HG03066 (cell line): Measurements from ENCODE around the gene VILL.

Source experiments
- ATAC-seq: cut with Tn5 transposase; IDR thresholded peaks from one replicate; pipeline ENCODE4 v1.9.1; 2021; ENCODE audit warnings: low read depth; ENCODE audit not compliant: unreplicated experiment

VILL gene

GRCh38 chr3:37990527-37990926 is at the start of gene VILL:
Gene VILL (plus strand): TSS chr3:37990786. CDS start chr3:37993673, 2,887 bp downstream.
- no peak for ATAC-seq

GRCh38 chr3:37941608-37942508 is 48.7 kb upstream of the VILL start:
- ATAC-seq, result no peak

- no peak for ATAC-seq
These were observed 47.9 kb upstream of the VILL start for GRCh38 chr3:37942646-37943045.

- ATAC-seq, result no peak
These were observed 47.5 kb upstream of the VILL start for GRCh38 chr3:37943126-37943525.

- no peak for ATAC-seq
These were observed 46.8 kb upstream of the VILL start for GRCh38 chr3:37943631-37944314.

GRCh38 chr3:37944391-37944842 is 46.2 kb upstream of the VILL start:
- ATAC-seq, result no peak

GRCh38 chr3:37945156-37945806 is 45.3 kb upstream of the VILL start:
- ATAC-seq, result no peak

GRCh38 chr3:37945807-37946530 is 44.6 kb upstream of the VILL start:
- no peak for ATAC-seq

- ATAC-seq, result no peak
These were observed 44.1 kb upstream of the VILL start for GRCh38 chr3:37946531-37946889.

GRCh38 chr3:37949866-37950265 is 40.7 kb upstream of the VILL start:
- no peak for ATAC-seq

GRCh38 chr3:37952564-37952963 is 38.0 kb upstream of the VILL start:
- no peak for ATAC-seq

- no peak for ATAC-seq
These were observed 37.4 kb upstream of the VILL start for GRCh38 chr3:37953226-37953625.

GRCh38 chr3:37953707-37954394 is 36.7 kb upstream of the VILL start:
- no peak for ATAC-seq

- ATAC-seq, result no peak
These were observed 35.7 kb upstream of the VILL start for GRCh38 chr3:37954881-37955280.

- no peak for ATAC-seq
These were observed 34.5 kb upstream of the VILL start for GRCh38 chr3:37955918-37956707.

- no peak for ATAC-seq
These were observed 33.7 kb upstream of the VILL start for GRCh38 chr3:37956723-37957538.

- ATAC-seq, result no peak
These were observed 33.0 kb upstream of the VILL start for GRCh38 chr3:37957539-37957936.

GRCh38 chr3:37961622-37962431 is 28.8 kb upstream of the VILL start:
- no peak for ATAC-seq
